ENCODE measurements around the gene SSC5D.

- TF ChIP-seq CTCF (IDR thresholded peaks at IDR 0.05), result no peak
- TF ChIP-seq POLR2A (IDR thresholded peaks at IDR 0.05), result no peak
Measured at GRCh38 chr19:55540619-55541018, 52.4 kb downstream of the SSC5D start.
